ENCODE results near the gene AMBRA1. TPM values are rescaled to one million over a fixed set of nuclear protein-coding genes. Genes with fewer than 3 reads are reported as not detected.

The AMBRA1 gene
- polyA plus RNA-seq, 1 experiment, result 12.8 TPM

DNA sequence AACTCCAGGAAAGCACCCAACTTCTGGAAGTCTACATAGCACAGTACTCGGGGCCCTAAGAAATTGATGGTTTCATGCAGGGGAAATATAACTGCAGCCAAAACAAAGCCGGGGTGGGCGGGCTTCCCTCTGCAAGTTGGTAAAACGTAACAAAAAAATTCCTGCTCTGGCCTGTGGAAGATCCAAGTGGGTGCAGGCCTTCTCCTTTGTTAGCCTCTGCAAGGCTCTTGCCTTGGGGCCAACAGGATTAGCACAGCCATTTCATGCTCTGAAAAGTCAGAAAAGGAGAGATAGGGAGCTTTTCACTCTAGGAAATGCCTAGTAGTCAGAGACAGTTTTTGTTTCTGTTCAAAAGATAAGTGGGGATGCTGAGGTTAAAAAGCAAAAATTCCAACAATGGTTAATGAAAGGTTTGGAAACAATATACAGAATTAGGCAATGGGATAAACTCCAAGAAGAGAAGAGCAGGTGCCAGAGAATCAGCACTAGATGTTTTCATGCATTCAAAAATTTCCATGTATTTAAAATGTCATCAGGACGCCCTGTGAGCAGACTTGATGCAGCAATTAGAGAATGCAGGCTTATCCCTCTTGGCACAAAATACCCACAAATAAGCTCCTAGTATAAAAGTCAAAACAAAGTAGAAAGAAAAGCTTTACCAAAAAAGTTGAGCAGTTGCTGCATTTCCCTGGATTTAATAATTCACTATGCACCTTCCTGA is 130.0 kb downstream of the AMBRA1 start:
- Histone ChIP-seq H3K36me3 (ENCODE audit: control insufficient read depth, insufficient read depth, low read length) (no peaks in the 10 kb centered on the region; the same call in 1 of the 2 replicates), H3K4me3 (ENCODE audit: low read depth, low read length) (no peak overlapping the region), H3K27me3 (ENCODE audit: control insufficient read depth, insufficient read depth, low read length) (no peaks in the 10 kb centered on the region)
- TF ChIP-seq, protein P1, sequence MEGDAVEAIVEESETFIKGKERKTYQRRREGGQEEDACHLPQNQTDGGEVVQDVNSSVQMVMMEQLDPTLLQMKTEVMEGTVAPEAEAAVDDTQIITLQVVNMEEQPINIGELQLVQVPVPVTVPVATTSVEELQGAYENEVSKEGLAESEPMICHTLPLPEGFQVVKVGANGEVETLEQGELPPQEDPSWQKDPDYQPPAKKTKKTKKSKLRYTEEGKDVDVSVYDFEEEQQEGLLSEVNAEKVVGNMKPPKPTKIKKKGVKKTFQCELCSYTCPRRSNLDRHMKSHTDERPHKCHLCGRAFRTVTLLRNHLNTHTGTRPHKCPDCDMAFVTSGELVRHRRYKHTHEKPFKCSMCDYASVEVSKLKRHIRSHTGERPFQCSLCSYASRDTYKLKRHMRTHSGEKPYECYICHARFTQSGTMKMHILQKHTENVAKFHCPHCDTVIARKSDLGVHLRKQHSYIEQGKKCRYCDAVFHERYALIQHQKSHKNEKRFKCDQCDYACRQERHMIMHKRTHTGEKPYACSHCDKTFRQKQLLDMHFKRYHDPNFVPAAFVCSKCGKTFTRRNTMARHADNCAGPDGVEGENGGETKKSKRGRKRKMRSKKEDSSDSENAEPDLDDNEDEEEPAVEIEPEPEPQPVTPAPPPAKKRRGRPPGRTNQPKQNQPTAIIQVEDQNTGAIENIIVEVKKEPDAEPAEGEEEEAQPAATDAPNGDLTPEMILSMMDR (IDR thresholded peaks at IDR 0.05; ENCODE audit: insufficient read depth, low read depth, low read length), result no peak
- ChIA-PET POLR2A (no interaction called here), CTCF (interaction anchor here (0.6 kb wide), 1 partner anchor 194 kb away, joined by 3 read pairs; no protein-coding TSS in a partner anchor)
- no peak for DNase-seq (ENCODE audit: low read depth)

DNA sequence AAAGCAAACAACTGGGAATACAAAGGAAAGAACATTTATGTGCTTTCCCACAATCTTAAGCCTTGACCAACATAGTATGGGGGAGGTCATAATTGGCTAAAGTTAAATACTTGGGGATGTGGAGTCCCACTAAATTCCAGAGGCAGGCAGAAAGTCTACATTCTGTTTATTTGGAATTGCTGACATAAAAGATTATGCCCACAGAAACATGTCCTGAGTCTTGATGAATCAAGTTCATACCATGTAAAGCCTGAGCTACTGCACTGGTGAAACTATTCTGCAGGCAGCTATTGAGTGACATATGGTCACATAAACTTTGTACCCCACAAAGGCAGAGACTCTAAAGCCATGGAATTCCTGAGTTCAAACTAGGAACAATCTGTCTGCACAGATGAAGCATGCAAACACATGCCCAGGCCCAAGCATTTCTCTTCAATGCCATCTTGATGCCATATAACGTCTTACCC is 132.3 kb downstream of the AMBRA1 start:
- ChIA-PET CTCF (interaction anchor here (1.1 to 1.4 kb wide), 2 partner anchors 9 to 29 kb away, joined by 4 to 6 read pairs; no protein-coding TSS in a partner anchor), POLR2A (no interaction called here)
- no peak overlapping the region for H3K4me3 ChIP-seq (ENCODE audit: low read depth, low read length)
- no peaks in the 10 kb centered on the region for H3K27me3 ChIP-seq (ENCODE audit: control insufficient read depth, insufficient read depth, low read length)
- peak; percentile 5 for DNase-seq (ENCODE audit: low read depth)
- TF ChIP-seq, protein P1 (IDR thresholded peaks at IDR 0.05; ENCODE audit: insufficient read depth, low read depth, low read length), result no peak
- no peaks in the 10 kb centered on the region for H3K36me3 ChIP-seq (ENCODE audit: control insufficient read depth, insufficient read depth, low read length)

DNA sequence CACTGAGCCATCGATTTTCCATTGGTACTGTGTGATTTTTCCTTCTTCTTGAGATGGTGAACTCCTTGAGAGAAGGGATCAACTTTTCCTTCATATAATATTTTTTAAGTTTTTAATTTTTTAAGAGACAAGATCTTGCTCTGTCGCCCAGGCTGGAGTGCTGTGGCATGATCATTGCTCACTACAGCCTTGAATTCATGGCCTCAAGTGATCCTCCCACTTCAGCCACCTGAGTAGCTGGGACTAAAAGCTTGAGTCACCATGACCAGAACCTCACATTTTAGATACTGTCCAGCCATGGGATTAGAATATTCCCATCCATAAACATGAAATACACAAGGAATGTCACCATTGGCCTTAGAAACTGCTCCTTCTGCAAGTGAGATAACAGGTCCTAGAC is 135.3 kb downstream of the AMBRA1 start:
- H3K4me3 ChIP-seq (ENCODE audit: low read depth, low read length), result no peak overlapping the region
- POLR2A ChIA-PET, result no interaction called here
- DNase-seq (ENCODE audit: low read depth), result no peak
- CTCF ChIA-PET, result interaction anchor here (0.8 kb wide), 1 partner anchor 31 kb away, joined by 3 read pairs; no protein-coding TSS in a partner anchor
- TF ChIP-seq, protein P1 (IDR thresholded peaks at IDR 0.05; ENCODE audit: insufficient read depth, low read depth, low read length), result no peak
- H3K27me3 ChIP-seq (ENCODE audit: control insufficient read depth, insufficient read depth, low read length), result no peaks in the 10 kb centered on the region
- no peaks in the 10 kb centered on the region for H3K36me3 ChIP-seq (ENCODE audit: control insufficient read depth, insufficient read depth, low read length)

DNA sequence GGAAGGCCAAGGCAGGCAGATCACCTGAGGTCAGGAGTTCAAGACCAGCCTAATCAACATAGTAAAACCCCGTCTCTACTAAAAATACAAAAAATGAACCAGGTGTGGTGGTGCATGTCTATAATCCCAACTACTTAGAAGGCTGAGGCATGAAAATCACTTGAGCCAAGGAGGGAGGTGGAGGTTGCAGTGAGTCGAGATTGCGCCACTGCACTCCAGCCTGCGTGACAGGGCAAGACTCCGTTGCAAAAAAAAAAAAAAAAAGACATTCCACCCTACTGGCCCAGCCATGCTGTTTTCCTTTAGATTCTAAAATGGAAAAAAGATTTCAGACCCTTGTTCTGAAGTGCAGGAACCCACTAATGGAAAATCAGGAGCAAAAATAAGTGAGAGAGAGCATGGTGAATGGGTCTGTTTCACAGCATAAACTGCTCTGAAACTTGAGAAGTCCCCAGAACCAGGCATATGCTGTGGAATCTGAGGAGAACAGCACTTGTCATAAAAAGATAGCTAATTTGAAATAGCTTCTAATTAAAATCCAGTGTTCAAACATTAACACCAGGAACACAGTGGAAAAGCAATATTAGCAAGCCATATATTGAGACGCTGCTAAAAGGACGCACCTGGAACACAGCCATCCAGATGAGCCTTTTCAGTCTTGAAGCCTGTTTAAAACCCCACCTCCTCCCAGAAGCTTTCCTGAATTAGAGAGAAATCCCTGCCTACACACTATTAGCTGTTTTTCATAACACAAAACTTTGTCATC is 136.0 kb downstream of the AMBRA1 start:
- ChIA-PET POLR2A (no interaction called here), CTCF (interaction anchor here (0.8 kb wide), 1 partner anchor 32 kb away, joined by 3 read pairs; no protein-coding TSS in a partner anchor)
- no peaks in the 10 kb centered on the region for H3K36me3 ChIP-seq (ENCODE audit: control insufficient read depth, insufficient read depth, low read length)
- TF ChIP-seq, protein P1 (IDR thresholded peaks at IDR 0.05; ENCODE audit: insufficient read depth, low read depth, low read length), result no peak
- no peaks in the 10 kb centered on the region for H3K27me3 ChIP-seq (ENCODE audit: control insufficient read depth, insufficient read depth, low read length)
- DNase-seq (ENCODE audit: low read depth), result no peak
- no peak overlapping the region for H3K4me3 ChIP-seq (ENCODE audit: low read depth, low read length)

DNA sequence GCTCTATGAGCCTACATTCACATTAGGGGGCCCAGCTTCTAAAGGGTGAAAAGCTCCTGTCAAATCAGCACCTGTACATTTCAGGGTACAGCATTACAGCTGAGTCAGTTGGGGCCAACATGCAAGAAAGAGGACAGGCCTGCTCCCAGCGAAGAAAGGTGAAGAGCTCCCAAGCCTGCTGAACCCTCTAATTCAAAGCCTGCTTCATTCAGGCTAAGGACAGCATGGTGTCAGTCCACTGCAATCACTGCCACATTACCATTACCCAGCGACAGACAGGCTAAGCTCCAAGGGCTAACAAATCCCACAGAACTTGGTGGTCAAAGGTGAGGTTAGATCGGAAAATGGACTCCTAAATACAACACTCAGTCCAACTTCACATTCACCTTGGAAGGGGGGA is 136.8 kb downstream of the AMBRA1 start:
- TF ChIP-seq, protein P1 (IDR thresholded peaks at IDR 0.05; ENCODE audit: insufficient read depth, low read depth, low read length), result no peak
- DNase-seq (ENCODE audit: low read depth), result no peak
- POLR2A ChIA-PET, result no interaction called here
- CTCF ChIA-PET, result no interaction called here
- Histone ChIP-seq H3K4me3 (ENCODE audit: low read depth, low read length) (no peak overlapping the region), H3K36me3 (ENCODE audit: control insufficient read depth, insufficient read depth, low read length) (no peaks in the 10 kb centered on the region), H3K27me3 (ENCODE audit: control insufficient read depth, insufficient read depth, low read length) (no peaks in the 10 kb centered on the region)

Measured in BJ (cell line).